ENCODE data around the gene DGKI. TPM values are rescaled to one million over a fixed set of nuclear protein-coding genes. Genes with fewer than 3 reads are reported as not detected.
A peak's percentile ranks its signal among the peaks of the same experiment; 100 is the strongest.

DGKI gene
- total and polyA plus RNA-seq, 10 donors, result 0.03 to 1.0 (median 0.45) TPM

GRCh38 chr7:137366995-137367394 is 479.8 kb downstream of the DGKI start:
- no peaks in the 10 kb centered on the region for H3K27me3 ChIP-seq (replicated peaks in 1 of 7)
- no peak overlapping the region for H3K27ac ChIP-seq
- H3K4me1 ChIP-seq, result no peaks in the 10 kb centered on the region
- no peaks in the 10 kb centered on the region for H3K36me3 ChIP-seq
- H3K9me3 ChIP-seq, result peaks cover 0 to 29% (median 8%) of the 10 kb centered on the region in 8 donors
- no peak for DNase-seq
- intact Hi-C loops (cut with DNase I; ENCODE audit: low total_unique reads), result no loop called here
- no peak overlapping the region for H3K4me3 ChIP-seq
- WGBS, 5 donors, result 80 to 89% (median 86%) methylated on average over 5 of the region's 5 CpGs
- no peak for TF ChIP-seq POLR2A (IDR thresholded peaks at IDR 0.05)
- no peak for TF ChIP-seq CTCF (IDR thresholded peaks at IDR 0.05 in 8 of 11, conservative IDR thresholded peaks at IDR 0.05 in 3 of 11)
- TF ChIP-seq POLR2AphosphoS5 (IDR thresholded peaks at IDR 0.05), result no peak

- Histone ChIP-seq H3K27me3 (replicated peaks in 1 of 7) (no peaks in the 10 kb centered on the region), H3K27ac (no peak overlapping the region), H3K4me3 (no peak overlapping the region), H3K9me3 (peaks cover 0 to 62% (median 38%) of the 10 kb centered on the region in 8 donors), H3K36me3 (no peaks in the 10 kb centered on the region), H3K4me1 (no peaks in the 10 kb centered on the region)
- WGBS, 5 donors, result 88 to 92% (median 90%) methylated on average over 6 of the region's 6 CpGs
- DNase-seq, result peak; percentile 41
- intact Hi-C loops (cut with DNase I; ENCODE audit: low total_unique reads), result no loop called here
- no peak for TF ChIP-seq POLR2AphosphoS5 (IDR thresholded peaks at IDR 0.05)
- no peak for TF ChIP-seq POLR2A (IDR thresholded peaks at IDR 0.05)
- no peak for TF ChIP-seq CTCF (IDR thresholded peaks at IDR 0.05 in 8 of 11, conservative IDR thresholded peaks at IDR 0.05 in 3 of 11)
Measured at GRCh38 chr7:137363683-137364082, 483.1 kb downstream of the DGKI start.

- peaks cover 0 to 64% (median 41%) of the 10 kb centered on the region in 8 donors for H3K9me3 ChIP-seq
- H3K27me3 ChIP-seq (replicated peaks in 1 of 7), result no peaks in the 10 kb centered on the region
- H3K36me3 ChIP-seq, result no peaks in the 10 kb centered on the region
- no peak for DNase-seq
- WGBS, 5 donors, result 35 to 92% (median 41%) methylated on average over 1 of the region's 1 CpG
- intact Hi-C loops (cut with DNase I; ENCODE audit: low total_unique reads), result no loop called here
- no peak for TF ChIP-seq POLR2A (IDR thresholded peaks at IDR 0.05)
- no peak for TF ChIP-seq POLR2AphosphoS5 (IDR thresholded peaks at IDR 0.05)
- TF ChIP-seq CTCF (IDR thresholded peaks at IDR 0.05 in 8 of 11, conservative IDR thresholded peaks at IDR 0.05 in 3 of 11), result no peak
- no peak overlapping the region for H3K4me3 ChIP-seq
- no peaks in the 10 kb centered on the region for H3K4me1 ChIP-seq
- no peak overlapping the region for H3K27ac ChIP-seq
Measured at GRCh38 chr7:137360087-137360679, 486.6 kb downstream of the DGKI start.

- H3K36me3 ChIP-seq, result no peaks in the 10 kb centered on the region
- intact Hi-C loops (cut with DNase I; ENCODE audit: low total_unique reads), result no loop called here
- no peak overlapping the region for H3K27ac ChIP-seq
- H3K9me3 ChIP-seq, result peaks cover 0 to 20% (median 13%) of the 10 kb centered on the region in 8 donors
- H3K4me1 ChIP-seq, result no peaks in the 10 kb centered on the region
- no peaks in the 10 kb centered on the region for H3K27me3 ChIP-seq (replicated peaks in 1 of 7)
- TF ChIP-seq POLR2A (IDR thresholded peaks at IDR 0.05) (no peak), POLR2AphosphoS5 (IDR thresholded peaks at IDR 0.05) (no peak), CTCF (IDR thresholded peaks at IDR 0.05 in 8 of 11, conservative IDR thresholded peaks at IDR 0.05 in 3 of 11) (no peak)
- no peak overlapping the region for H3K4me3 ChIP-seq
- DNase-seq, result no peak
Measured at GRCh38 chr7:137354961-137355360, 491.8 kb downstream of the DGKI start.

All from spleen (tissue), 11 donors.